GM21360 (cell line): ENCODE data around the gene RXRG.
"Not testable (repeated sequence)": the region's sequence is repeated elsewhere in the genome, so short reads cannot be mapped to it uniquely, and the experiment has no call there.

Experiments used
- ATAC-seq: cut with Tn5 transposase; IDR thresholded peaks from one replicate; pipeline ENCODE4 v1.9.1; 2021; ENCODE audit warnings: mild to moderate bottlenecking, moderate library complexity; ENCODE audit not compliant: unreplicated experiment

The RXRG gene

GRCh38 chr1:165444897-165445370, at the start of gene RXRG:
TSS of gene RXRG (minus strand) at chr1:165445126. CDS start at chr1:165444893, 233 bp downstream.
- no peak for ATAC-seq

GRCh38 chr1:165492845-165493373, 48.0 kb upstream of the RXRG start:
- ATAC-seq, result no peak

GRCh38 chr1:165490175-165490574, 45.2 kb upstream of the RXRG start:
- no peak for ATAC-seq

- ATAC-seq, result no peak
Measured at GRCh38 chr1:165487921-165488320, 43.0 kb upstream of the RXRG start.

- ATAC-seq, result no peak
Measured at GRCh38 chr1:165486663-165487062, 41.7 kb upstream of the RXRG start.

- no peak for ATAC-seq
Measured at GRCh38 chr1:165485716-165486115, 40.8 kb upstream of the RXRG start.

GRCh38 chr1:165484532-165484931, 39.6 kb upstream of the RXRG start:
- no peak for ATAC-seq

GRCh38 chr1:165483412-165483811, 38.5 kb upstream of the RXRG start:
- ATAC-seq, result no peak

GRCh38 chr1:165481820-165482532, 37.0 kb upstream of the RXRG start:
- peak; percentile 55 for ATAC-seq

- ATAC-seq, result no peak
Measured at GRCh38 chr1:165476776-165477175, 31.9 kb upstream of the RXRG start.

- ATAC-seq, result no peak
Measured at GRCh38 chr1:165474196-165474595, 29.3 kb upstream of the RXRG start.

GRCh38 chr1:165473081-165473480, 28.2 kb upstream of the RXRG start:
- no peak for ATAC-seq

GRCh38 chr1:165468726-165469249, 23.9 kb upstream of the RXRG start:
- no peak for ATAC-seq

- no peak for ATAC-seq
Measured at GRCh38 chr1:165468253-165468652, 23.3 kb upstream of the RXRG start.

- no peak for ATAC-seq
Measured at GRCh38 chr1:165467706-165468105, 22.8 kb upstream of the RXRG start.

- no peak for ATAC-seq
Measured at GRCh38 chr1:165463978-165464377, 19.1 kb upstream of the RXRG start.

- ATAC-seq, result not testable (repeated sequence)
Measured at GRCh38 chr1:165459683-165460082, 14.8 kb upstream of the RXRG start.

- ATAC-seq, result no peak
Measured at GRCh38 chr1:165456861-165457260, 11.9 kb upstream of the RXRG start.

- no peak for ATAC-seq
Measured at GRCh38 chr1:165456114-165456513, 11.2 kb upstream of the RXRG start.

- ATAC-seq, result no peak
Measured at GRCh38 chr1:165455111-165455510, 10.2 kb upstream of the RXRG start.

- ATAC-seq, result no peak
Measured at GRCh38 chr1:165454091-165454610, 9.2 kb upstream of the RXRG start.
